OCI-LY1 (cell line): ENCODE data around the gene ZNF341.

Experiments used
- H2AFZ ChIP-seq: fragments of 200-600 bp; sonication (generic), shearing (Covaris generic); 2 replicates; pipeline ENCODE4 v1.6.0; 2014; ENCODE audit warnings: antibody characterized with exemption, mild to moderate bottlenecking, low read length
- H3F3A ChIP-seq: fragments of 200-600 bp; sonication (generic), shearing (Covaris generic); 2 replicates; pipeline ENCODE4 v1.6.0; 2014; ENCODE audit warnings: mild to moderate bottlenecking, antibody characterized with exemption, low read length, moderate library complexity; ENCODE audit not compliant: insufficient read depth
- H3K27ac ChIP-seq: fragments of 200-600 bp; sonication (generic); 2 replicates; pipeline ENCODE4 v1.5.1; 2014; ENCODE audit warnings: low read length, mixed run types, mild to moderate bottlenecking, low read depth; ENCODE audit not compliant: poor library complexity, severe bottlenecking
- H3K27me3 ChIP-seq: fragments of 200-600 bp; sonication (generic); 2 replicates; pipeline ENCODE4 v1.6.0; 2014; ENCODE audit warnings: antibody characterized with exemption, mild to moderate bottlenecking, low read length, moderate library complexity; ENCODE audit not compliant: insufficient read depth
- H3K36me3 ChIP-seq: fragments of 200-600 bp; sonication (generic); 2 replicates; pipeline ENCODE4 v1.6.1; 2014; ENCODE audit warnings: mild to moderate bottlenecking, antibody characterized with exemption, low read length, moderate library complexity, mixed read lengths; ENCODE audit not compliant: insufficient read depth
- H3K4me1 ChIP-seq: fragments of 200-600 bp; sonication (generic); 2 replicates; pipeline ENCODE4 v1.5.1; 2014; ENCODE audit warnings: mild to moderate bottlenecking, low read length, moderate library complexity; ENCODE audit not compliant: insufficient read depth, severe bottlenecking
- H3K4me2 ChIP-seq: fragments of 200-600 bp; sonication (generic), shearing (Covaris generic); 2 replicates; pipeline ENCODE4 v1.6.1; 2014; ENCODE audit warnings: low read length
- H3K4me3 ChIP-seq: fragments of 200-600 bp; sonication (generic); 2 replicates; pipeline ENCODE4 v1.5.1; 2014; ENCODE audit warnings: low read length, low read depth, mild to moderate bottlenecking, mixed read lengths; ENCODE audit not compliant: poor library complexity, severe bottlenecking
- H3K79me2 ChIP-seq: fragments of 200-600 bp; shearing (Covaris generic); 2 replicates; pipeline ENCODE4 v1.6.1; 2016; ENCODE audit warnings: mixed run types, low read length, mixed read lengths; ENCODE audit not compliant: insufficient read depth
- H3K9ac ChIP-seq: fragments of 200-600 bp; sonication (generic), shearing (Covaris generic); 2 replicates; pipeline ENCODE4 v1.6.1; 2014; ENCODE audit warnings: mild to moderate bottlenecking, low read length, mixed read lengths
- H3K9me2 ChIP-seq: fragments of 200-600 bp; sonication (generic), shearing (Covaris generic); 2 replicates; pipeline ENCODE4 v1.6.1; 2014; ENCODE audit warnings: low read depth, mild to moderate bottlenecking, low read length, mixed read lengths
- H3K9me3 ChIP-seq: fragments of 200-600 bp; shearing (Covaris generic); 2 replicates; pipeline ENCODE4 v1.6.1; 2014; ENCODE audit warnings: low read length, mixed read lengths
- H4K20me1 ChIP-seq: fragments of 200-600 bp; sonication (generic), shearing (Covaris generic); 2 replicates; pipeline ENCODE4 v1.6.0; 2016; ENCODE audit warnings: mild to moderate bottlenecking, low read length; ENCODE audit not compliant: insufficient read depth
- EZH2 ChIP-seq: fragments of 200-600 bp; sonication (generic), shearing (Covaris generic); IDR thresholded peaks from 2 replicates; pipeline ENCODE4 v1.8.0; 2017; ENCODE audit warnings: borderline replicate concordance, mixed run types, mild to moderate bottlenecking, antibody characterized with exemption, low read length, moderate library complexity, mixed read lengths
- TF ChIP-seq, protein P1 (sequence below): fragments of 200-600 bp; sonication (generic), shearing (Covaris generic); IDR thresholded peaks from 2 replicates; pipeline ENCODE4 v1.5.1; 2017; ENCODE audit warnings: mild to moderate bottlenecking, antibody characterized with exemption, low read length, moderate library complexity, mixed read lengths

ZNF341 gene

DNA sequence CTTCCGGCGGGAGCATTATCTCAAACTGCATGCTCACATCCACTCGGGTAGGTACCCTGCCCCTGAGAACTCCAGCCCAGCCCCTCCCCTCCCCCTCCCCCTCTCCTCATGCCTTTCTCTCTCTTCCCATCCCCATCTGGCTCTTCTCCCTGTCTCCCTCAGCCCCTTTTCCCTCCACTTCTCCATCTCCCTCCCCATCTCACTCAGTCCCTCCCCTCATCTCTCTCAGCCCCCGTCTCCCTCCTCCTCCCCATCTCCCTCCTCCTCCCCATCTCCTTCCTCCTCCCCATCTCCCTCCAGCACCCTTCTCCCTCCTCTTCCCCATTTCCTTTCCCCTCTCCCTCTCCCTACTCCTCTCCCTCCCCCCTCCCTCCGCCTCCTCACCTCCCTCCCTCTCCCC lies 52.0 kb downstream of the ZNF341 start:
- no peaks in the 10 kb centered on the region for H3K9me2 ChIP-seq
- H3K4me3 ChIP-seq: no peak overlapping the region
- H3K79me2 ChIP-seq: no peaks in the 10 kb centered on the region
- TF ChIP-seq EZH2: no peak
- TF ChIP-seq, protein P1, sequence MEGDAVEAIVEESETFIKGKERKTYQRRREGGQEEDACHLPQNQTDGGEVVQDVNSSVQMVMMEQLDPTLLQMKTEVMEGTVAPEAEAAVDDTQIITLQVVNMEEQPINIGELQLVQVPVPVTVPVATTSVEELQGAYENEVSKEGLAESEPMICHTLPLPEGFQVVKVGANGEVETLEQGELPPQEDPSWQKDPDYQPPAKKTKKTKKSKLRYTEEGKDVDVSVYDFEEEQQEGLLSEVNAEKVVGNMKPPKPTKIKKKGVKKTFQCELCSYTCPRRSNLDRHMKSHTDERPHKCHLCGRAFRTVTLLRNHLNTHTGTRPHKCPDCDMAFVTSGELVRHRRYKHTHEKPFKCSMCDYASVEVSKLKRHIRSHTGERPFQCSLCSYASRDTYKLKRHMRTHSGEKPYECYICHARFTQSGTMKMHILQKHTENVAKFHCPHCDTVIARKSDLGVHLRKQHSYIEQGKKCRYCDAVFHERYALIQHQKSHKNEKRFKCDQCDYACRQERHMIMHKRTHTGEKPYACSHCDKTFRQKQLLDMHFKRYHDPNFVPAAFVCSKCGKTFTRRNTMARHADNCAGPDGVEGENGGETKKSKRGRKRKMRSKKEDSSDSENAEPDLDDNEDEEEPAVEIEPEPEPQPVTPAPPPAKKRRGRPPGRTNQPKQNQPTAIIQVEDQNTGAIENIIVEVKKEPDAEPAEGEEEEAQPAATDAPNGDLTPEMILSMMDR: no peak
- peak overlapping the region; percentile 79 for H3K27ac ChIP-seq
- H4K20me1 ChIP-seq: no peaks in the 10 kb centered on the region
- H3F3A ChIP-seq: 0 out of 2 replicates have a peak, but pooled peaks cover 6% of the 10 kb centered on the region
- no peak overlapping the region; the same call in 1 of the 2 replicates for H2AFZ ChIP-seq
- peaks cover 60% of the 10 kb centered on the region for H3K4me1 ChIP-seq
- H3K27me3 ChIP-seq: no peaks in the 10 kb centered on the region
- H3K9ac ChIP-seq: peak overlapping the region; percentile 17; the same call in 1 of the 2 replicates
- H3K9me3 ChIP-seq: no peaks in the 10 kb centered on the region
- peak overlapping the region; percentile 36; the same call in 1 of the 2 replicates for H3K4me2 ChIP-seq
- no peaks in the 10 kb centered on the region for H3K36me3 ChIP-seq

GRCh38 chr20:33784225-33784624 lies 52.4 kb downstream of the ZNF341 start:
- H3K9ac ChIP-seq: no peak overlapping the region; the same call in 1 of the 2 replicates
- TF ChIP-seq, protein P1: no peak
- no peak for TF ChIP-seq EZH2
- H2AFZ ChIP-seq: no peak overlapping the region
- no peaks in the 10 kb centered on the region for H3K9me3 ChIP-seq
- peaks cover 56% of the 10 kb centered on the region for H3K4me1 ChIP-seq
- no peaks in the 10 kb centered on the region for H4K20me1 ChIP-seq
- H3K27ac ChIP-seq: peak overlapping the region; percentile 79
- no peak overlapping the region for H3K4me3 ChIP-seq
- H3F3A ChIP-seq: 0 out of 2 replicates have a peak, but pooled peaks cover 6% of the 10 kb centered on the region
- H3K27me3 ChIP-seq: no peaks in the 10 kb centered on the region
- H3K9me2 ChIP-seq: no peaks in the 10 kb centered on the region
- peak overlapping the region; percentile 36; the same call in 1 of the 2 replicates for H3K4me2 ChIP-seq
- no peaks in the 10 kb centered on the region for H3K36me3 ChIP-seq
- H3K79me2 ChIP-seq: no peaks in the 10 kb centered on the region

DNA sequence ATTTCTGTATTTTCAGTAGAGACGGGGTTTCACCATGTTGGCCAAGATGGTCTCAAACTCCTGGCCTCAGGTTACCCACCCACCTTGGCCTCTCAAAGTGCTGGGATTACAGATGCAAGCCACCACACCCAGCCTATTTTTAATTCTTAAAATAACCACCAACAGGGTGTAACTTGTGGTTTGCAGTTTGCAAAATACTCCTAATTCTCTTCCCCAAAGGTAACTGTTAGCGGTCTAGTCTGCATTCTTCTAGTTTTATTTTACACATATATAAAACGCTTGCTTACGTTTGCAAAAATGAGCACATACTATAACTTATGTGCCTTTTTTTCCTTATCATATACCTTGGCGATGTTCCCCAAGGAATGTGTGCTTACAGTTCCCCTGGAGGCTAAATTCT lies 53.7 kb downstream of the ZNF341 start:
- 0 out of 2 replicates have a peak, but pooled peaks cover 6% of the 10 kb centered on the region for H3F3A ChIP-seq
- peak overlapping the region; percentile 79 for H3K27ac ChIP-seq
- no peak overlapping the region for H3K4me3 ChIP-seq
- TF ChIP-seq EZH2: no peak
- TF ChIP-seq, protein P1: no peak
- peaks cover 43% of the 10 kb centered on the region for H3K4me1 ChIP-seq
- no peaks in the 10 kb centered on the region for H3K27me3 ChIP-seq
- H4K20me1 ChIP-seq: no peaks in the 10 kb centered on the region
- no peak overlapping the region for H3K4me2 ChIP-seq
- no peak overlapping the region for H2AFZ ChIP-seq
- no peaks in the 10 kb centered on the region for H3K9me3 ChIP-seq
- no peak overlapping the region for H3K9ac ChIP-seq
- H3K9me2 ChIP-seq: no peaks in the 10 kb centered on the region
- H3K36me3 ChIP-seq: no peaks in the 10 kb centered on the region
- H3K79me2 ChIP-seq: no peaks in the 10 kb centered on the region
